NB4 (cell line): ENCODE results near the gene SRGN.

ENCODE experiments used
- MYC ChIP-seq: IDR thresholded peaks from 2 replicates; pipeline ENCODE4 v1.6.1; 2011; ENCODE audit warnings: low read depth, low read length
- POLR2A ChIP-seq: IDR thresholded peaks from 2 replicates; pipeline ENCODE4 v1.6.1; 2011; ENCODE audit warnings: mild to moderate bottlenecking; ENCODE audit not compliant: insufficient read length; ENCODE audit errors: extremely low read depth
- TF ChIP-seq, protein P1 (sequence below): IDR thresholded peaks from one replicate; pipeline ENCODE4 v1.5.1; 2012; ENCODE audit warnings: low read depth, low read length
- TF ChIP-seq, protein P2 (sequence below): IDR thresholded peaks from 2 replicates; pipeline ENCODE4 v1.6.1; 2011; ENCODE audit warnings: low read depth, low read length

- TF ChIP-seq, protein P1, sequence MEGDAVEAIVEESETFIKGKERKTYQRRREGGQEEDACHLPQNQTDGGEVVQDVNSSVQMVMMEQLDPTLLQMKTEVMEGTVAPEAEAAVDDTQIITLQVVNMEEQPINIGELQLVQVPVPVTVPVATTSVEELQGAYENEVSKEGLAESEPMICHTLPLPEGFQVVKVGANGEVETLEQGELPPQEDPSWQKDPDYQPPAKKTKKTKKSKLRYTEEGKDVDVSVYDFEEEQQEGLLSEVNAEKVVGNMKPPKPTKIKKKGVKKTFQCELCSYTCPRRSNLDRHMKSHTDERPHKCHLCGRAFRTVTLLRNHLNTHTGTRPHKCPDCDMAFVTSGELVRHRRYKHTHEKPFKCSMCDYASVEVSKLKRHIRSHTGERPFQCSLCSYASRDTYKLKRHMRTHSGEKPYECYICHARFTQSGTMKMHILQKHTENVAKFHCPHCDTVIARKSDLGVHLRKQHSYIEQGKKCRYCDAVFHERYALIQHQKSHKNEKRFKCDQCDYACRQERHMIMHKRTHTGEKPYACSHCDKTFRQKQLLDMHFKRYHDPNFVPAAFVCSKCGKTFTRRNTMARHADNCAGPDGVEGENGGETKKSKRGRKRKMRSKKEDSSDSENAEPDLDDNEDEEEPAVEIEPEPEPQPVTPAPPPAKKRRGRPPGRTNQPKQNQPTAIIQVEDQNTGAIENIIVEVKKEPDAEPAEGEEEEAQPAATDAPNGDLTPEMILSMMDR, result no peak
- TF ChIP-seq POLR2A (no peak), MYC (no peak)
- TF ChIP-seq, protein P2, sequence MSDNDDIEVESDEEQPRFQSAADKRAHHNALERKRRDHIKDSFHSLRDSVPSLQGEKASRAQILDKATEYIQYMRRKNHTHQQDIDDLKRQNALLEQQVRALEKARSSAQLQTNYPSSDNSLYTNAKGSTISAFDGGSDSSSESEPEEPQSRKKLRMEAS, result no peak
Measured at GRCh38 chr10:69103784-69104183, 15.9 kb downstream of the SRGN start.
